Mesothelial cell of epicardium (in vitro differentiated cells): ENCODE results near the gene TMEM62. TPM values are rescaled to one million over a fixed set of nuclear protein-coding genes. Genes with fewer than 3 reads are reported as not detected.
"Not testable (repeated sequence)": the region's sequence is repeated elsewhere in the genome, so short reads cannot be mapped to it uniquely, and the experiment has no call there.

Source experiments
- DNase-seq, 2 experiments: peaks; one replicate each; pipeline ENCODE4 v3.0.0; 2021; ENCODE audit warnings: low spot score in 2 of 2; ENCODE audit not compliant: unreplicated experiment in 2 of 2
- H3K27ac Mint-ChIP-seq: 2 replicates; pipeline ENCODE4 v1.8.0; 2021; ENCODE audit warnings: mixed read lengths
- H3K27me3 Mint-ChIP-seq: 2 replicates; pipeline ENCODE4 v1.8.0; 2021; ENCODE audit warnings: low read depth, mixed read lengths
- H3K36me3 Mint-ChIP-seq: 2 replicates; pipeline ENCODE4 v1.8.0; 2021; ENCODE audit warnings: mixed read lengths
- H3K4me1 Mint-ChIP-seq: 2 replicates; pipeline ENCODE4 v1.8.0; 2021; ENCODE audit warnings: mixed read lengths
- H3K4me3 Mint-ChIP-seq: 2 replicates; pipeline ENCODE4 v1.8.0; 2021; ENCODE audit warnings: mild to moderate bottlenecking, moderate library complexity, mixed read lengths
- H3K9me3 Mint-ChIP-seq: 2 replicates; pipeline ENCODE4 v1.8.0; 2021; ENCODE audit warnings: mixed read lengths
- total RNA-seq: library from RNA; stranded (reverse); gene quantifications from 3 replicates; pipeline ENCODE4 v1.2.1, GENCODE V29; 2021
- TF ChIP-seq, protein P1 (sequence below): fragments of 200-600 bp; sonication (generic); IDR thresholded peaks from one replicate; pipeline ENCODE4 v1.5.0; 2021; ENCODE audit warnings: antibody characterized with exemption; ENCODE audit not compliant: unreplicated experiment

Gene TMEM62
- total RNA-seq, 1 donor from 2014 or later, result 13.4 TPM

DNA sequence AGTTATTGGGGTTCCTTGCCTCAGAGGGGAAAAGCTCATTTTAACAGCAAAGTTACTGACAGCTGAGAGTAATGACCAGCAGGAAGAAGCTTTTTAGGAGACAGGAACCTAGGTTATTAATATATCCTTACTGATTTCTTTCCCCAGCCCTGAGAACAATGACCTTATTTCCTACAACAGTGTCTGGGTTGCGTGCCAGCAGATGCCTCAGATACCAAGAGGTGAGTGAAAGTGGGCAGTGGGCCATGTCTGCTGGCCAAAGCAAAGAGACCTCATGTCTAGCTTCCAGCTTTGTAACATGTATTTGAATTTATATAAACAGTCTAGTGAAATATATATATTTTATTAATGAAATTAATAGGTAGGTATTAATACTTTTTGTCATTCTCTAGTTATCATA is 56.8 kb downstream of the TMEM62 start:
- Mint-ChIP-seq H3K4me1 (peaks cover 9% of the 10 kb centered on the region), H3K27ac (no peak overlapping the region), H3K27me3 (no peaks in the 10 kb centered on the region), H3K36me3 (peaks cover 20% of the 10 kb centered on the region), H3K4me3 (no peak overlapping the region), H3K9me3 (no peaks in the 10 kb centered on the region)
- no peak for DNase-seq
- TF ChIP-seq, protein P1, sequence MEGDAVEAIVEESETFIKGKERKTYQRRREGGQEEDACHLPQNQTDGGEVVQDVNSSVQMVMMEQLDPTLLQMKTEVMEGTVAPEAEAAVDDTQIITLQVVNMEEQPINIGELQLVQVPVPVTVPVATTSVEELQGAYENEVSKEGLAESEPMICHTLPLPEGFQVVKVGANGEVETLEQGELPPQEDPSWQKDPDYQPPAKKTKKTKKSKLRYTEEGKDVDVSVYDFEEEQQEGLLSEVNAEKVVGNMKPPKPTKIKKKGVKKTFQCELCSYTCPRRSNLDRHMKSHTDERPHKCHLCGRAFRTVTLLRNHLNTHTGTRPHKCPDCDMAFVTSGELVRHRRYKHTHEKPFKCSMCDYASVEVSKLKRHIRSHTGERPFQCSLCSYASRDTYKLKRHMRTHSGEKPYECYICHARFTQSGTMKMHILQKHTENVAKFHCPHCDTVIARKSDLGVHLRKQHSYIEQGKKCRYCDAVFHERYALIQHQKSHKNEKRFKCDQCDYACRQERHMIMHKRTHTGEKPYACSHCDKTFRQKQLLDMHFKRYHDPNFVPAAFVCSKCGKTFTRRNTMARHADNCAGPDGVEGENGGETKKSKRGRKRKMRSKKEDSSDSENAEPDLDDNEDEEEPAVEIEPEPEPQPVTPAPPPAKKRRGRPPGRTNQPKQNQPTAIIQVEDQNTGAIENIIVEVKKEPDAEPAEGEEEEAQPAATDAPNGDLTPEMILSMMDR, result no peak

DNA sequence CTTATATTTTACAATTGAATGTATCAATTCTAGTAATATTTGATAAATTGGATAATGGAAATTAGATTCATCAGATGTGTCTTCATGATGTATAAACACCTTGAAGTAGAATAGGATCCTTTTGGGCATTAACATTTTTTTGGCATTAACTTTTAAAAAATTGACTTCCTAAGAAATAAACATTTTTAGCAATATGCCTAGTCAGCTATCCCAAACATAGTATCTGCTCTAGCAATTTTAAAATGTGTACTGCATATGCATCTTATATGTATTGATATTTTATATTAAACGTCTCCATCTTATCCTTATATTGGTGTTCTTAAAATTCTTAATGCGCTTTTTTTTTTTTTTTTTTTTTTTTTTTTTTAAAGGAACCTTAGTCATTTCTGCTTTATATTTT is 60.3 kb downstream of the TMEM62 start:
- TF ChIP-seq, protein P1, result no peak
- no peak overlapping the region for H3K27ac Mint-ChIP-seq
- H3K9me3 Mint-ChIP-seq, result peaks cover 8% of the 10 kb centered on the region
- no peak overlapping the region for H3K4me3 Mint-ChIP-seq
- no peak for DNase-seq
- peaks cover 39% of the 10 kb centered on the region for H3K36me3 Mint-ChIP-seq
- no peaks in the 10 kb centered on the region for H3K27me3 Mint-ChIP-seq
- no peaks in the 10 kb centered on the region for H3K4me1 Mint-ChIP-seq

DNA sequence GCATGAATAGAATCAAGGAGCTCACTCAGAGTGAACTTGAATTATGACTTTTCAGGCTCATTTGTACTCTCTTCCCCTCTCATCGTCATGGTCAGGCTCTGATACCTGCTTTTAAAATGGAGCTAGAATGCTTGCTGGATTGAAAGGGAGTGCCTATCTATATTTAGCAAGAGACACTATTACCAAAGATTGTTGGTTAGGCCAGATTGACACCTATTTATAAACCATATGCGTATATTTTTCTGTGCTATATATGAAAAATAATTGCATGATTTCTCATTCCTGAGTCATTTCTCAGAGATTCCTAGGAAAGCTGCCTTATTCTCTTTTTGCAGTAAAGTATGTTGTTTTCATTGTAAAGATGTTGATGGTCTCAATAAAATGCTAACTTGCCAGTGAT is 61.4 kb downstream of the TMEM62 start:
- H3K36me3 Mint-ChIP-seq, result peaks cover 40% of the 10 kb centered on the region
- no peak overlapping the region for H3K27ac Mint-ChIP-seq
- no peak for DNase-seq
- no peaks in the 10 kb centered on the region for H3K27me3 Mint-ChIP-seq
- H3K4me1 Mint-ChIP-seq, result no peaks in the 10 kb centered on the region
- no peak overlapping the region for H3K4me3 Mint-ChIP-seq
- TF ChIP-seq, protein P1, result no peak
- peaks cover 8% of the 10 kb centered on the region for H3K9me3 Mint-ChIP-seq

DNA sequence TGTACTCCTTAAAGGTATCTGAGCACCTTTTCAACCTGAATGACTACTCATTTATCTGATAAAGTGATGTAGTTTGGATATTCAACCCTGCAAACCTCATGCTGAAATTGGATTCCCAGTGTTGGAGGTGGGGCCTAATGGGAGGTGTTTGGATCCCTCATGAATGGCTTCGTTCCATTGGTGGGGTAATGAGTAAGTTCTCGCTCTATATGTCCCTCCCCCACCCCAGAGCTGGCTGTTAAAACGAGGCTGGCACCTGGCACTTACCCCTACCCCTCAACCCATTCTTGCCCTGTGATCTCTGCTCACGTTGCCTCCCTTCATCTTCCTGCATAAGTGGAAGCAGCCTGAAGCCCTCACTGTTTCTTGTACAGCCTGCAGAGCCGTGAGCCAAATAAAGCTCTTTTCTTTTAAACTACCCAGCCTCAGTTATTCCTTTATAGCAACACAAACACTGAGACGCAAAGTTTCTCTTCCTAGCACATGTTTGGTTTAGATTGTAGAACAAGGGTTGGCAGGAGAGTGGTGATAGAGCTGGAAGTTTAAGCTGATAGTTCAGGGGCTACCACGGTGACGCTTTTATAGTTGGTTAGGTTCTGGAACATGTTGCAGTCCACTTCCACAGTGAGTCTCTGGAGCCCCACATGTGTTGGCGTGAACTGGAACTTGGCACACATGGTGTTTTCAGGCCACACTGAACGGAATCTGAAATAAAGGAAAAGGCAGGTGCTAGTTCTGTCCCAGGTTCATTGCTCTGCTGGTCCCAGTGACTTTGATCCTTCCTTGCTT is 63.6 kb downstream of the TMEM62 start:
- peaks cover 34% of the 10 kb centered on the region for H3K36me3 Mint-ChIP-seq
- no peak overlapping the region for H3K27ac Mint-ChIP-seq
- DNase-seq, result no peak
- no peak overlapping the region for H3K4me3 Mint-ChIP-seq
- H3K27me3 Mint-ChIP-seq, result peaks cover 1% of the 10 kb centered on the region
- H3K4me1 Mint-ChIP-seq, result no peaks in the 10 kb centered on the region
- TF ChIP-seq, protein P1, result no peak
- H3K9me3 Mint-ChIP-seq, result peaks cover 8% of the 10 kb centered on the region

DNA sequence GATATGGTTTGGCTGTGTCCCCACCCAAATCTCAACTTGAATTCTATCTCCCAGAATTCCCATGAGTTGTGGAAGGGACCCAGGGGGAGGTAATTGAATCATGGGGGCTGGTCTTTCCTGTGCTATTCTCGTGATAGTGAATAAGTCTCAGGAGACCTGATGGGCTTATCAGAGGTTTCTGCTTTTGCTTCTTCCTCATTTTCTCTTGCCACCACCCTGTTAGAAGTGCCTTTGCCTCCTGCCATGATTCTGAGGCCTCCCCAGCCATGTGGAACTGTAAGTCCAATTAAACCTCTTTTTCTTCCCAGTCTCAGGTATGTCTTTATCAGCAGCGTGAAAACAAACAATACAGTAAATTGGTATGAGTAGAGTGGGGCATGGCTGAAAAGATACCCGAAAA is 64.4 kb downstream of the TMEM62 start:
- H3K9me3 Mint-ChIP-seq, H3K27ac Mint-ChIP-seq, H3K27me3 Mint-ChIP-seq, DNase-seq, H3K4me1 Mint-ChIP-seq, H3K4me3 Mint-ChIP-seq: not testable (repeated sequence)
- H3K36me3 Mint-ChIP-seq, result peaks cover 31% of the 10 kb centered on the region

DNA sequence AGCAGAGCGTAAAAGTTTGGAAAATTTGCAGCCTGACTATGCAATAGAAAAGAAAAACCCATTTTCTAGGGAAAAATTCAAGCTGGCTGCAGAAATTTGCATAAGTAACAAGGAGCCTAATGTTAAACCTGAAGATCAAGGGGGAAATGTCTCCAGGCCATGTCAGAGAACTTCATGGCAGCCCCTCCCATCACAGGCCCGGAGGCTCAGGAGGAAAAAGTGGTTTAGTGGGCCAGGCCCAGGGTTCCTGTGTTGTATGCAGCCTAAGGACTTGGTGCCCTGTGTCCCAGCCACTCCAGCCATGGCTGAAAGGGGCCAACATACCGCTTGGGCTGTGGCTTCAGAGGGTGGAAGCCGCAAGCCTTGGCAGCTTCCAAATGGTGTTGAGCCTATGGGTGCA is 65.2 kb downstream of the TMEM62 start:
- not testable (repeated sequence) for DNase-seq, H3K27me3 Mint-ChIP-seq, H3K4me1 Mint-ChIP-seq, H3K9me3 Mint-ChIP-seq, H3K27ac Mint-ChIP-seq, H3K4me3 Mint-ChIP-seq
- peaks cover 27% of the 10 kb centered on the region for H3K36me3 Mint-ChIP-seq
